HG03060 (cell line): ENCODE results near the gene DDX55.
A peak's percentile ranks its signal among the peaks of the same experiment; 100 is the strongest.

Experiments used
- ATAC-seq: cut with Tn5 transposase; IDR thresholded peaks from one replicate; pipeline ENCODE4 v1.9.1; 2021; ENCODE audit warnings: low read depth, moderate number of reproducible peaks; ENCODE audit not compliant: unreplicated experiment

The DDX55 gene

GRCh38 chr12:123608182-123608581 is 6.3 kb downstream of the DDX55 start:
- ATAC-seq, result no peak

GRCh38 chr12:123614110-123614509 is 12.2 kb downstream of the DDX55 start:
- ATAC-seq, result no peak

DNA sequence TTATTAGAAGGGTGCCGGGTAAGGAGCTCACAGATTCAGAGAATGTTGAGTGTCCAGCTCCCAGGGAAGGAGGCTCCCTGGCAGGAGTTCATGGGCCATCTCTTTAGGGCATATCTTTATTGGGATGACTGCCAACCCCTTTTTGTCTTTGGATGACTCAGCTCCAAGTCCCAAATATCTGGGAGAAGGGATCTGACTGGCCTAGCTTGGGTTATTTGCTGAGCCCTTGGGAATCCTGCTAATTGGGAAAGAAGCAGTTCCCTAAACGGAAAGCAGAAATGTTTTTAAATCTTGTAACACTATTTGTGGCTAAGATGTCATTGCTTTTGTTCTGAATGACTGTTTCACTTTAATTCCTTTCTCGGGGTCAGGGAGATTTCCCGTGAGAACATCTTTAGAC is 12.6 kb downstream of the DDX55 start:
- ATAC-seq, result no peak

GRCh38 chr12:123617144-123617543 is 15.2 kb downstream of the DDX55 start:
- no peak for ATAC-seq

GRCh38 chr12:123617580-123617979 is 15.7 kb downstream of the DDX55 start:
- ATAC-seq, result no peak

DNA sequence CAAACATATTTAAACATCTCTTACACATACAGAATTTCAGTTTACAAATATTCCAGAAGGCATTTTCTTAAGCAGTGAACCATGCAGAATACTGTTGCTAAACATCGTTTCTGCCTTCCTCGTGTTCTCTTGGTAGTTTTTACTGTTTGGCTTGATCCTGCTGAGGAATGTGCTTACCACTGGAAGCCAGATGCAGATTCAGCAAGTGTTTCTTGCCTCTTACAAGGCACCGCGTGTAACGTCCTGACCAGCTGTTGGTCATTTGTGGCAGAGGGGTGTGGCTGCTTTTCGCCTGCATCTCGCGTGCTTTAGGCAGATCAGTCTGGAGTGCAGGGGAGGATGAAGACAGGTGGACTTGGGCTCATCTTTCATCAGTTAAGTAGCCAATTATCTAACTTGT is 19.2 kb downstream of the DDX55 start:
- ATAC-seq, result no peak

- ATAC-seq, result no peak
These were observed 20.0 kb downstream of the DDX55 start for GRCh38 chr12:123621619-123622530.

GRCh38 chr12:123633379-123634141 is 31.7 kb downstream of the DDX55 start, which contains the start of the genes EIF2B1 and GTF2H3:
EIF2B1 (minus strand) TSS chr12:123633686; CDS start chr12:123633557, 129 bp downstream.
GTF2H3 (plus strand) TSS chr12:123633829; CDS start chr12:123633860, 31 bp downstream.
- ATAC-seq, result peak; percentile 86

DNA sequence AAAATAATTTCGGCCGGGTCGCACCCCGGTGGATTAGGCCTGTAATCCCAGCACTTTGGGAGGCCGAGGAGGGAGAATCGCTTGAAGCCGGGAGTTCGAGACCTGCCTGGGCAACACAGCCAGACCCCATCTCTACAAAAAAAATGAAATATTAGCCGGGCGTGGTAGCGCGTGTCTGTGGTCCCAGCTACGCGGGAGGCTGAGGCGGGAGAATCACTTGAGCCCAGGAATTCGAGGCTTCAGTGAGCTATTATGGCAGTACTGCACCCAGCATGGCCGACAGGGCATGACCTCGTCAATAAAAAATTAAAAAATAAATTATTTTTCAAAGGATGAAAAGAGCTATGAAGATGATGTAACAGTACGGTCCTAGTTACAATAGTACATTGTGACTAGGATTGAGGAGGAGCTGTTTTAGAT is 32.3 kb downstream of the DDX55 start:
- ATAC-seq, result peak; percentile 1

DNA sequence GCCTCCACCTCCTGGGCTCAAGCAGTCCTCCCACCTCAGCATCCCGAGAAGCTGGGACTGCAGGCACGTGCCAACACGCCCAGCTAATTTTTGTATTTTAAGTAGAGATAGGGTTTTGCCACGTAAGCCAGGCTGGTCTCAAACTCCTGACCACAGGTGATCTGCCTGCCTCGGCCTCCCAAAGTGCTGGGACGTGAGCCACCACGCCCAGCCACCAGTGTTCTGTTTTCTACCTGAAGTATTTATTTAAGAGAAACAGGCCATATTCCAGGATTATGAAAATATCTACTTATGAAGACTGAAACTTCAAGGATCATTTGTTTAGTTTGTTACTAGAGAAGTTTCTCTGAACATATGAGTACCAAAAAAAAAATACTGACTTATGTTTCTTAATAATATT is 42.0 kb downstream of the DDX55 start:
- ATAC-seq, result no peak

GRCh38 chr12:123645380-123645779 is 43.5 kb downstream of the DDX55 start:
- ATAC-seq, result no peak

- no peak for ATAC-seq
These were observed 44.0 kb downstream of the DDX55 start for GRCh38 chr12:123645878-123646277.

DNA sequence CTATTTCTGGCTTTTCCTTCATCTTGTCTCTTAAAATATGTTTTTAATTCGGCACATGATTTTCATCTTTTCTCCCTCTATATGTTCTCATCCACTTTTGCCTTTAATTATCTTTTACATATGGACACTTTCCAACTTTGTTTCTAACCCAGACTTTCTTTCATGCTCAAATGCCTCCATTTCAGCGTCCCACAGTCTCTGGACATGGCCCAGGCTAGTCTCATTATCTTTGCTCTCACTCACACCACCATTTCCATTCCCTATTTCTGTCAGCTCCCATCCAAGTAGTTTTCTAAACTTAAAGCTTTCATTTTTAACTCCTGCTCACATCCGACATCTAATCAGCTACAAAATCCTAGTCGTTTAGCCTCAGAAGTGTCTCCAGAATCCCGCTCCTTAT is 46.5 kb downstream of the DDX55 start:
- ATAC-seq, result no peak

- ATAC-seq, result no peak
These were observed 52.3 kb downstream of the DDX55 start for GRCh38 chr12:123654129-123654701.

DNA sequence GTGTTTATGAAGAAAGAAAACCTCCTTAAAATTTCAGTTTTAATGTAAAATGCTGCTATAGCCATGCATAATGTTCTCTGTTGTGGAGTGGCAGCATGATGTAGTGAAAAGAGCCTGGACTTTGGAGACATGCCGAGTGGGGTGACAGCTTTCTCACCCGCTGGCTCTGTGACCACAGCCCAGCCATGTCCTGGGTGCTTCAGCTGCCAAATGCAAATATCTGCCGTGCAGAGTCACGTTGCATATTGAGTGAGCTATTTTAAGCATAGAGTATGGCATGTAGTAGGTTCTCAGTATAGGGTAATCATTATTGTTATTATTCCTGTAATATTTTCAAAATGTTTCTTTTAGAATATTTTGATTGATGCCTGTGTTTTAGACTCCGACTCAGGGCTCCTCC is 53.5 kb downstream of the DDX55 start:
- peak; percentile 77 for ATAC-seq

- ATAC-seq, result no peak
These were observed 54.5 kb downstream of the DDX55 start for GRCh38 chr12:123656392-123656791.

DNA sequence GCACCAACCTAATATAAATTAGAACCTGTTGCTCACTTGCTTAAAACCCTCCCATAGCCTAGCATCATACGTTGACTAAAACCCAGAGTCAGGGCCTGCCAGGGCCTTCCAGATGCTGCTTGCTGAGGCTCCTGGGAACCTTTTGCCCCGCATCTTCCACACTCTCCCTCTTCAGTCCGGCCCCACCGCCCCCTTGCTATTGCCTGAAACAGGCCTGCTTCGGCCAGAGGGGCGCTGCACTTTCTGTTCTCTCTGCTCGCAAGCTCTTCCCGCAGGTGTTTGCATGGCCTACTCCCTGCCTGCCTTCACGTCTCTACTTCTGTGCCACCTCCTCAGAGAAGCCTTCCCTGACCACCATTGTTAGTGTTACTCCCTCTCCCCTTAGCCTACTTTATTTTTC is 55.3 kb downstream of the DDX55 start:
- no peak for ATAC-seq

- no peak for ATAC-seq
These were observed 58.3 kb downstream of the DDX55 start for GRCh38 chr12:123659996-123660727.

DNA sequence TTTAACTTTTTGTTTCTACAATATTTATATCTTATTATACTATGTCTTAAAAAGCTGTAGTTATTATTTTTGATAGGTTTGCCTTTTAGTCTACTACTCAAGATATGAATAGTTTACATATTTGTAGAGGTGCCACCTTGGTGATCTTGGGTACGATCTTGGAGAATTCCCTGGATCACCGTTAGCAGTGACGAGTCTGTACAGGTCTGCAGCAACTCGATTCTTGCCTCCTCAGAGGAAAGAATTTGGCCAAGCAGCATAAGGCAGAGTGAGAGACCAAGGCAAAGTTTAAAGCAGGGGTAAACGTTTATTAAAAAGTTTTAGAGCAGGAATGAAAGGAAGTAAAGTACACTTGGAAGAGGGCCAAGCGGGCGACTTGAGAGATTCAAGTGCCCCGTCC is 65.9 kb downstream of the DDX55 start:
- ATAC-seq, result no peak
